GM21786 (cell line): ENCODE measurements around the gene KLRG1.

Experiments
- ATAC-seq: cut with Tn5 transposase; IDR thresholded peaks from one replicate; pipeline ENCODE4 v1.9.1; 2021; ENCODE audit not compliant: unreplicated experiment

The KLRG1 gene

DNA sequence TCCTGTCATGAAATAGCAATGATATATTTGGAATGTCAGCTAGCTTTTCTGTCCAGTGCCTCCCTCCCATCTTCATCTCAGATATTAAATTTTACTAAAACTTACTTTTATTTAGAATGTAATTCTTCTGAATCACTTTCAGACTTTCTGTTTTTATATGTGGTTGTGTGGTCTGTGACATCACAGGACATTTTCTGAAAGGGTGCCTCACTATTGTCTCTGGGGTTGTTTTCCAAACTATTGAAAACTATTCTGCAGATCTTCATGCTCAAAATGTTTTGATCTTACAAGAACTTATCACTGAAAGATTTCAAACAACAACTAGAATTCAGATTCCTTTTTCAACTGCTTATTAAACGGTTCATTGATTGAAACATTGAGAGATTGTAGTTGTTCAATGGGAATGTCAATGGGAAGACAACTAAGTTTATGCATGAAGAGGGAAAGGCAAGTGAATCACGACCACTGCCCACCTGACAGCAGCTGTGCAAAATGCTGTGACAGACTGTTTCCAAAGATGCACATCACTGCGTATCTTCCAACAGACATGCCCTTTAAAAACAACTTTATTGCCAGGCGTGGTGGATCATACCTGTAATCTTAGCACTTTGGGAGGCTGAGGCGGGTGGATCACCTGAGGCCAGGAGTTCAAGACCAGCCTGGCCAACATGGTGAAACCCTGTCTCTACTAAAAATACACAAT is 51.3 kb downstream of the KLRG1 start:
- ATAC-seq: no peak

DNA sequence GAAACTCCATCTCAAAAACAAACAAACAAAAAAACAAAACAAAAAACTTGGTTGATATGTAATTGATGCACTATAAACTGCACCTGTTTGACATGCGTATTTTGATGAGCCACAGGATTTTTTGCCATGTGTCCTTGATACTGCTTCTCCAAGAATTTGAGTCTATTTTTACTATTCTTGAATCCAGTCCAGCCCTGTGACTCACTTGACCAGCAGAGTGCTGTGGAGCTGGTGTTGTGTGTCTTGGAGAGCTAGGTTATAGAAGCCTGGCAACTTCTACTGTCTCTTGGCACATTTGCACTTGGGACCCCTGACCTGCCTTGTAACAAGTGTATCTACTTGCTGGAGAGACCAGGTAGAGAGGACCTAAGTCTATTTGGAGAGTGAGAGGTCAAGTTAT is 52.0 kb downstream of the KLRG1 start:
- no peak for ATAC-seq

DNA sequence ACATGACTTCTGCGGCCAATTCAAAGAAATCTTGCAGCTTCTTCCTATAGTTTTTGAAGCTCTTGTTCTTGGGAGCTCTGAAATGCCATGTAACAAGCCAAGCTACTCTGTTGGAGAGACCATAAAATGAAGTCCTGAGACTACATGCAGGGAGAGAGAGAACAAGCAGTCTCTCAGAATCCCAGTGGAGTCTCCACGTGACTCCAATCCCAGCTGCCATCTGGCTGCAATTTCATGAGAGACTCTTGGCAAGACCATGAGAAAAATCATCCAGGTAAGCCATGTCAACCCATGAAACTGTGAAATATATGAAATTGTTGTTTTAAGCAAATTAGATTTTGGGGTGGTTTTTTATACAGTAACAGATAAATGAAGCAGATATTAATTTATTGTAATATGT is 54.4 kb downstream of the KLRG1 start:
- no peak for ATAC-seq

DNA sequence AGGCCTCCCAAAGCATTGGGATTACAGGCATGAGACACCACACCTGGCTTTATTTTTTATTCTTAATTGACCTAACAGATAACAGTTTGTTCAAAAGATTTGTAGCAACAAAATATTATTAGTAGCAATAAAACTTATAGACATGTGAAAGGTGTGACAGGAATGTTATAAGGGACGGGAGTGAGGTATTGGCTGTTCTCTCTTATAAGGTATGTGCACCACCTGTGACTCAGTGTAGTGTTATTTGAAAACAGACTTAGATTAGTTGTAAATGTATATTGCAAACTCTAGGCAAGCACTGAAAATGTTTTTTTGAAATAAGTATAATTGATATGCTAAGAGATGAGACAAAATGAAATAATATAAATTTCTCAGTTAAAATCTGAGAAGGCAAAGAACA is 57.8 kb downstream of the KLRG1 start:
- ATAC-seq: no peak

DNA sequence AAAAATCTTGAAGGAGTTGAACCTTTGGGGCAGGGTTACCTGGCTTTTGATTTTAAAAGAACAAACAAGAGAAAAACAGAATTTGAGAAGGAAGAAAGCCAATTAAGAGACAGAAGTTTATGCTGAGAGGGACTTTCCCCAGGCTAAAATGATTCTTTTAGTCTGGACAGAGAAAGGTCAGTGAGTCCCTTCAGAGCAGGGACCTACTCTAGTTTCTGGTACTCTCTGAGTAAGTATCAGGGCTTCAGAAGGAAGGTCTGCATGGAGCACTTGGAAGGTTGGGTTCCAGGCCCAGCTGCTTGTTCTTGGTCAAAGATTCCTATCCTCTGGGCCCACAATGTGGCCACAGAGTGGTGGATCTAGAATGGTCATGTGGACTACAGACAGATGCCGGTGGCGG is 59.6 kb downstream of the KLRG1 start:
- no peak for ATAC-seq

DNA sequence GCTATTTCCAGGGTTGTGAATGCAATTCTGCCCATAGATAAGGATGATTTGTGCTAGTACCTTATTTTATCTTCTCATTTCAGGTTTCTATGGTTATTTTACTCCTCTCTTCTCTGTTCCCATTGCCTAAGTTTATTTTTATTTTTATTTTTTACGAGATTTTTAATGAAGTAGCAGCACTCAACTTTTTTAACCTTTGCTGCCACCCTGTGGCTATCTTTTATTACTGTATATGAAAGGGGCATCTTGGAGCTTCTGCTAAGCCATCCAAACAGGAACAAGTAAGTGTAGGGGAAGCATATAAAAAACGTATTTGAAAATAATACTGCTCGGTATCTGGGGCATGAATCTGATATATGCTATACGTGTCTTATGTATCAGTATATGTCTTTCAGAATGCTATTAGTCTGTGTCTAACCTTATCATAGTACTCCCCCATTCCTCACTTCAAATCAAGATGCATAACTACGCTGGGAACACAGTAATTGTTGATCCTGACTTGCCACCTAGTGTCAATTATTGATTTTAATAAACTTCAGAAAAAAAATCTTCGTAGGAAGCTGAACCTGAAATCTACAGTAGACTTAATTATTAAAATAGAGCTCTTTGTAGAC is 60.3 kb downstream of the KLRG1 start:
- ATAC-seq: no peak

DNA sequence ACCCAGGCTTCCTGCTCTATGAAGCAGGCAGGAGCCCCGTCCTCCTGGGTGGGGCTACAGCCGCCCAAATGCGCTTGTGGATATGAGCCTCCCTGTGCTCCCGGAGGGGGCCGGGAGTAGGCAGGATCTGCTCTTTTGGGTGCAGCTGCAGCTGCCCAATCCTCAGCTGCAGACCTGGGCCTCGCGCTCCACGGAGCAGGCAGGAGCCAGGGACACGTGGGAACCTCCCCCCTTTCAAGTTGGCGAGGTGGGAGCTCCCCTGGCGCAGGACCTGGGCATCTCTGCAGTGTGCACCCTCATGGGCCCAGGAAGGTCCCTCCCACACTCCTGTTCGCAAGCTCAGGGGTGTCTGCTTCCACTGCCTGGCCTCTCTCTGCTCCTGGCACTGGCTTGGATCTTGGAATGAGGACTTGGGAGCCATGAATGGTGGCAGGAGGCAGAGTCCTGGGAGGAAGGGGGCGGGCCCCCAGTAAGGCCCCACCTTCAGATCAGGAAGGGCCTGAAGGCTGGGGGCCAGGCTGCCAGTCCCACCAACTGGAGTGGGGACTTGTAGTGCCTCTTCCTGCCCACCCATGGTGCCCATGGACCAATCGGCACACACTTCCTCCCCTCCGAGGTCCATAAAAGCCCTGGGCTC is 61.3 kb downstream of the KLRG1 start:
- no peak for ATAC-seq

DNA sequence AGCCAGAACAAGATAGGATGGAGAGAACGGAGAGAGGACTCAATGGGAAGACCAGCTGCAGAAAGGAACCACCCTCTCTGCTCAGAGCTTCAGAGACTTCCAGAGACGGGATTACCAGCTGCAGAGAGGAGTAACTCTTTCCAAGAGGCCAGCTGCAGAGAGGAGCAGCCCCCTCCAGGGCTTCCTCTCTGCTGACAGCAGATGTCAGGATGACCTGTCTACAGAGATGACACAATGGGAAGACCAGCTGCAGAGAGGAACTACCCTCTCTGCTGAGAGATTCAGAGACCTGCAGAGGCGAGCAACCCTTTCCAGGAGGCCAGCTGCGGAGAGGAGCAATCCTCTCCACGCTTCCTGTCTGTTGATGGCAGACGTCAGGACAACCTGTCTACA is 61.8 kb downstream of the KLRG1 start:
- ATAC-seq: no peak

DNA sequence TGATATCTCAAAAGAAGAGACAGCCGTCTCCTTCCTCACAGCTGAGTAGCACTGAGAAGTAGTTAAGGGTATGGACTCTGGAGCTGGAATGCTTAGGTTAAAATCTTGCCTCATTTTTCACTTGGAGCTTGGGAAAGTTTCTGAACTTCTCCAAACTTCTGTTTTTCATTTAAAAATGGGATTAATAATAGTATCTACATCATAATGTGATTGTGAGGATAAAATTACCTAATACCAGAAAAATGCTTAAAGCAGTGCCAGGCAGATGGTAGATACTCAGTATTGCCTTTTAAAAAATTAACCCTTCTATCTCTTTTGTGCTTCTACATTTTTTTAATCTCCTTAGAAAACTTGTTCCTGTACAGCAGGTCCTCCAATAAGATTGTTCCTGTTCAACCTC is 63.3 kb downstream of the KLRG1 start:
- no peak for ATAC-seq
